ENCODE results near the gene HP1BP3.
"Not testable (repeated sequence)": the region's sequence is repeated elsewhere in the genome, so short reads cannot be mapped to it uniquely, and the experiment has no call there.

HP1BP3 gene

DNA sequence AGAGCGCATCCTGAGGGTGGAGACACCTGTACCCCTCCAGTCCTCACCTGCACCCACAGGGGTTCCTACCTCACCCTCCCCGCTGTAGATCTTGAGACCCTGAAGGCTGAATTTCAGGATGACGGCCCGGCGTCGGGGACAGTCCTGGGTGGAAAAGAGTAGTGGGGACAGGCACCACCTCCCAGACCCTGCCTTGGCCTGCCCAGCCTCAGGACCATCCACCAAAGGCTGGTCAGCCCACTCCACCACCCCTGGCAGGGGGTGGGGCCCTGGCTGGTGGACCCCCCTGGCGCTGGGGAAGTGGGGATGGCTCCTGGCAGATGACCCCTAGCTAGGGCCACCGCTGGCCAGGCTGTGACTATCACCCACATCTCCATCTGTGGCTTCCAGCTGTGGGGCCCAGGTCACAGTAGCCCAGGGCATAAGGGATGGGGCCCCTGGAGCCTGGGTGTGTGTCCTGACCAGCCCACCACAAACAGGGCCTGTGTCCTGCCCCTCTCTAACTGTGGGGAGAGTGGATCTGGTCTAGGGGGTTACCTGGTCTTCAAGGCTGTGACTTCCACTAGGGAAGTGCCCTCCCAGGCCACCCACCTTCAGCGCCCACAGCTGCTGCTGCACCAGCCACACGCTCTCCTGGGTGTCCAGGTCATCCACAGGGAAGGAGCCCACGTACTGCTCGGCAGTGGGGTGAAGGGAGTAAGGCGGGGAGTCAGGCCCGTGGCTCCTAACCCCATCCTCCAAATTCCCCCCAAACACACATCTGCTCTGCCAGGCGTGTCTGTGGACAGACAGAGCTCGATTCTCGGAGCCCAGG, 60.0 kb downstream of the HP1BP3 start:
- no peak for DNase-seq

DNA sequence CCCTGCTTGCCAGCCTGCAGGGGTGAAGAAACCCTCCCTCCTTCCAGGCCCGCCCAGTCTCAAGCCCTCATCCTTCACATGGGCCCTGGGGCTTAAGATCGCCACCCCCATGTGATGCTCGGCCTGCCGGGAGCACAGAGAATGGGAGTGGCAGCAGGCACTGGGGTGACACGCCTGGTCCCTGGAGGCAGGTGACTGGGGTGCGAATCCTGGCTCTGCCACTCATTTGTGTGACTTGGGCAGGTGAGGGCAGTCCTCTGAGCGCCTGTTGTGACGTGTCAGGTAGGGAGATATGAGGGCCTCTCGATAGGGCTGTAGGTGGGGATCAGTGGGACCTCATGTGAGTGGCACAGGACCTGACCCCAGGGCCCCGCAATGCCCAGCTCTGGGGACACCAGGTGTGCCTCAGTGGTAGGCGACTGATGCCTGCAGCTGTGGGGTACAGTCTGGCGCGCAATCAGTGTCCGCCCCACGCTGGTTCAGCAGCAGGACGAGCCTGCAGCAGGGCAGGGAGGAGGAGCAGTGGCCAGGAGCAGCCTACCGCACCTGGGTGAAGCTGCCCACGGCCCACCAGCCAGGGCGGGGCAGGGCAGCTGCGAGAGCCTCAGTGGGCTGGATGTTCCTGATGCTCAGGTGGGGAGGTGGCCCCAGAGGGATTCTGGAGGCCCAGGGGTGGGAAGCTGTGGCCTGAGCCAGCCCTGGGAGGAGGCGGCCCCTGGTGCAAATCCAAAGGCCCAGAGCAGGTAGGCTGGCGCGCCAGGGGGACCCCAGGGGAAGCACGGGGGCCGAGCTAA, 60.8 kb downstream of the HP1BP3 start:
- no peak for DNase-seq

DNA sequence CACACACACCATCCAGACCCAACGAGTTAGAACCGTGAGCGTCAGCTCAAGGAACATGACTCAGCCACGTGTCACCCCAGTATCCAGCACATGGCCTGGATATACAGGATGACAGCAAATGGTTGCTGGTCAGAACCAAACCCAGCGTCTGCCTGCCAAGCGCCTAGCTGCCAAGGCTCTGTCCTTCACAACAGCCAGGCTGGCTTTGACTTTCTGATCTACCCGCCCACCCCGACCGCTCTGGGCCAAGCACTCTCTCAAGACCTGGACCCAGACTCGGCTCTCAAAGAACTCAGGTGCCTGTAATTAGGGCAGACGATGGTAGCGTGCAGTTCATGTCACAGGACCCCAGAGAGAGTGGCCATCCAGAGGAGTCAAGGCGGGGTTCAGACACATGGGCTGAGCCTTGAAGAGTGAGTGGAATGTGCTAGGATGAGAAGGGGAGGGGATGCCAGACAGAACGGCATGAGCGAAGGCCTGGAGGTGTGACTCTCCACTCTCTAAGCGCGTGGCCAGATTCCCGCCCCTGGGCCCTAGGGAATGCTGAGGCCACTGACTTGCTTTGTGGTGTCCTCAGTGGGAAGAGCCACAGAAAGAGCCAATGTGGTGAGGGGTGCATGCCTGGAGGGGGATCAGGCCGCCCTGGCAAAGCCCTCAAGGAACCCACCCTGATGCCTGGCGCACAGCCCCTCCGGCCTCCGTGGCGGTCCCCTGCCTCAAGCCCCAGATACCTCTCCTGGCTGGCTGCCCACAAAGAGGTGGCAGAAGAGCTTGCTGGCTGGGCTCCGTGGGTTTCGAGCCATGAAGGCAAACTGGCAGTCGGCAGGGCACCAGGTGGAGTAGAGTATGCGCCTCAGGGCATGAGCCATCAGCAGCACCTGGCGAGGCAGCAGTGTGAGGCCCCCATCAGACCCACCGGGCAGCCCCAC, 61.7 kb downstream of the HP1BP3 start:
- no peak for DNase-seq

DNA sequence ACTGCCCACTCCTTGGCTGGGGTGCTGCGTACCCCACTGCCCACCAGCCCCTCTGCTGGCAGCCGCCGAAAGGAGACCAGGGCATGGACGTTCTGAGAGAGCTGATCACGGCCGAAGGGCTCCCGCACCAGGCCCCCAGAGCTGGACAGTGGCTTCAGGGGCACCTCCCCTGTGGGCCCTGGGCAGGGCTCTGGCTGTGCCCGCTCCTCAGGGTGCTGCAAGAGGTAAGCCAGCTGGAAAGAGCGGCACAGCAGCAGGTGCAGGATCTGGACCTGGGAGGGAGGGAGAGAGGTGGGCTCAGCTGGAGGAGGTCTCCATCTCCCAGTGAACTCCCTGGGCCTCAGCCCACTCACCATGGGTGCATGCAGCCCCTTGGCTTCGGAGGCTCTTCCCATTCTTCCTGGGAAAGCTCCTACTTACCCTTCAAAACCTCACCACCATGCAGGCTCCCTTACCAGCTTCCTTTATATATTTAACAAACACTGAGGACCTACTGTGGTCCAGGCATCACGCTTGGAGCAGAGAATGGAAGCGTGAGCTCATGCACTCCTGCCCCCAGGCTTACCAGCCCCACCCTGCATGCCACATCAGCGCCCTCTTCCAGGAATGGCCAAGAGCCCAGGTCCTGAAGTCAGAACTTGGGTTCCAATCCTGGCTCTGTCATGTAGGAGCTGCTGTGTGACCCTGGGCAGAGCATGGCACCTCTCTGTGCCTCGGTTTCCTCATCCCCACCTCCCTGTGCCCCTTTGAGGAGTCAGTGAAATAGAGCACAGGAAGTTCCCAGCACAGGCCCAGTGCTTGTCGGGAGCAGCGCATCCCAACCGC, 62.5 kb downstream of the HP1BP3 start:
- DNase-seq = no peak

DNA sequence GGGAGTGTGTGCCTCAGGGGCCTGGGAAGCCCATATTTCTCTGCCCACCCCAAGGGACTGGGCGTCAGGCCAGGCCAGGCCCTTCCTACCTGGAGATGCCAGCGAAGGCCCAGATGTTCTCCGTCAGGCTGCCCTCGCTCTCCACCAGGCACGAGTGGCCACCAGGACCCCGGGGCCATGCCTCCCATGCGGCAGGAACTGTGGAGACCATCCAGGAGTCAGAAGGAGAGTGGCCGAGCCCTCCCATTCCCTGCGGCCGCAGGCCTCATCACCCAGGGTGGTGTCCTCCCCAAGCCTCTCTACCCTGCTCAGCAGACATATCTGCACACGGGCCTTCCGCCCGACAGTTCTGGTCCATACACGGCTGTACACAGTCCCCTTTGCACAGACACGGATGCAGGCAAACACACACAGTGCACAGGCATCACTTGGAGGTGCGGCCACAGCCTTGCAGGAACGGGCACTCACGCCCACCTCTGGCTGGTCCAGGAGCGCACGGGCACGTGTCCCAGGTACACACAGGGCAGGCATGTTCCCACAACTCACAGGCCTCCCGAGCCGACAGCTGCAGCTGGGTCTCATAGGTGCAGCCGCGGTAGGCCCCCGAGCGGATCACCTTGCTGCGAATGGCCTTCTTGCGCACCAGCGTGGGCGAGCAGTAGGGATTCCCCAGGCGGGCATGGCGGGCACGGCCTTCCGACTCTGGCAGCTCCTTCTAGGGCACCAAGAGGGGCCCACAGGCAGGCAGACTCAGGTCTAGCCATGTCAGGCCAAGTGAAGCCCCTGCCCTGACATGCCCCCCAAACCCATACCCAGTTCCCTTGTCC, 63.4 kb downstream of the HP1BP3 start:
- DNase-seq = no peak

DNA sequence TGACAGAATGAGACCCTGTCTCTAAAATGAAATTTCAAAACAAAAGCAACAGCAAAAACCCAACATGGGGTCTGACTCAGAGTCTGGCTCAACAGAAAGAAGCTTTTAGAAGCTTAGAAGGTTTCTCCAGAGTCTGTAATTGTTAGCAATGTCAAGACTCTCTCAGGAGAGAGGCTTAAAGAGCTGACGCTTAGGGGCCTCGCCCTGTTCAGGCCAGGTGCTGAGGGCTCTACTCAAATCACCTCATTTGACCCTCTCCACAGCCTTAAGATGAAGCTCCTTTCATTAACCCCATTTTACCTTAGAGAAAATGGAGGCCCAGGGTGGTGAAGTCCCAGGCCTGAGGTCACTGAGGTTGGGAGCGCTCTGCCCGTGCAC, 64.0 kb downstream of the HP1BP3 start:
- DNase-seq = no peak

DNA sequence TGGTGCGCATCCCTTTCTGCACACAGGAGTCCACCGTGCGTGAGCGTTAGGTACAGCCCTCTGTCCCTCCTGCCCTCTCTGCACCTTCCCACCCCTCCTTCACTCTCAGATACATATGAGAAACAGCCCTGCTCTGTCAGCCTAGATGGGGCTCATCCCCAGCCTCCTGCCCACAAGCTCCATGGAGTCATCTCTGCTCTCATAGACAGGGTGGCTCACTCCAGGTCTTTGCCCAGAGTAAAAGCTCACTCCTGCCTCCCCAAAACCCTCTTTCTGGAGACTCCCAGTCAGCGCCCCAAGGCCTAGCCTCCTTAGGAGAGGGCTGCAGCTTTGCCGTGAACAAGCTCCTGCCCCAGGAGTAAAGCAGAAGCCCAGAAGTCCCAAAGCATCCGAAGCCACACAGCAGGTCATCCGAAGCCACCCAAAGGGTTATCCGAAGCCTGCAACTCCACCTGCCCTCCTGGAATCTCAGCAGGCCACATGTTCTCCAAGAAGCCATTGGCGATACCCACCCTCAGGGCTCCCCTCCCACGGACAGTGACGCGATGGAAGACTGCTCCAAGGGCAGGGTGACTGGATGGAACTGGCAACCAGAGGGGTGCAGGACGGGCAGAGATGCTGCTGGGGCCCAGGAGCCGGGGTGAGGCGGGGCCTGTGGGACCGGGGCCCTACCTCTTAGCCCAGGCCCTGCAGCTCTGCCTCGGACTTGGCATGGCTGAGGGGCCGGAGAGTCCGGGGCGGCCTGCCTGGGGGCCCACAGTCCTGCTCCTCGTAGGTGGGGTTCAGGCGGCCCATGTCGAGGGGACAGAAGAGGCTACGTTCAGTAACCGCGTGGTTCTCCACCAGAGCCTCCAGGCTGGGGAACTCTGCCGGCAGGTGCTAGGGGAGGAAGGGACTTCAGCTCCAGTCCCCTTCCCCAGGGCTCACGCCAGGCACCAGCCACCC, 65.7 kb downstream of the HP1BP3 start:
- DNase-seq = no peak

DNA sequence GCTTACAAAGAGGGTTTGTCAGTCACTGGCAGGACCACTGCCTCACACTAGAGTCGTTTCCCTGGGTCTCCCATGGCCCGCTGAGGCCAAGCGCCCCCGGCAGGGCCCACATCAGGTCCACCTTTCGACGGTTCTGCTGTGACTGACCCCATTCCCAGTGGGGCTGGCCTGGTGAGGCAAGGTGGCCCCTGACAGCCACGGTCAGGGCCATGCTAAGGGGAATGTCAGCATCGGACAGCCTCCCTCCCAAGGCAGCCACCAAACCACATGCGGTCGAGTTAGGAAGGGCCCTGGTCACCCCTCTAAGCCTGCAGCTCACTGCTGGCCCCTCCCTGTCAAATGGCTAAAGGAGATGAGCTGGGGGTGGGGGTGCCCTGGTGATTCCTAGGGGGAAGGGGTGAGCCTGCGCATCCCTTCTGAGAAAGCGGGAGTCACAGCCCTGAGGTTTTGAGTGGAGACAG, 66.4 kb downstream of the HP1BP3 start:
- DNase-seq = no peak

DNA sequence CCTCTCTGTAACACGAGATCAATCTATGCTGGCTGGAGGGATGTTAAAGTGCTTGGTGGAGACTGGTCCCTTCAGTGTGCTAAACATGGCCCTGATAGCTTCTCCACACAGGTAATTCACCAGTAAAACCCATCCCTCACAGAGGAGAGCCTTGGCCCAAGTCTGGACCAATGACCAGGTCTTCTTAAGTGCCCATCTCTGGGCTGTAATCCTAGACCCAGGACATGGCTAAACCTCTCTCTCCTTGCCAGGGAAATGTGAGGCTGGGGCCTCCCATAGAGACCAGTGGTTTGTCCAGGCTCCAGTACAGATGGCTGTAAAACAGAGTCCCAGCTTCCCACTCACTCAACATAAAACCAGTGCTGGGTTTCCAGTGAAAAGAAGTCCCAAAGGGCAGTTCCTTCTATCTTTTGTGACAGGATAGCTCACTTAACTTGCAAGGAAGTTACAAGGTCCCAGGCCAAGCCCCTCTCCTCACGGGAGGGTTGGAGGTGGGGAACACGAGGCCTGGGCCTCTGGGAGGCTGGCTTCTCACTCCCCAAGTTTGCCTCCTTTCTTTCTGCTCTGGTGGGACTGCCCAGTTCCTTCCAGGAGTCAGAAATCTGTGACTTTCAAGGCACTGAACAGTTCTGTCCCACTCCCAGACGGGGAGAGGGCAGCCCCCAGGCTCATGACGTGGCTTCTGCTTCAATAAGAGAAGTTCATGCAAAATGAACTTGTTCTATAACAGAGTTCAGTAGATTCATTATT, 67.1 kb downstream of the HP1BP3 start:
- no peak for DNase-seq

DNA sequence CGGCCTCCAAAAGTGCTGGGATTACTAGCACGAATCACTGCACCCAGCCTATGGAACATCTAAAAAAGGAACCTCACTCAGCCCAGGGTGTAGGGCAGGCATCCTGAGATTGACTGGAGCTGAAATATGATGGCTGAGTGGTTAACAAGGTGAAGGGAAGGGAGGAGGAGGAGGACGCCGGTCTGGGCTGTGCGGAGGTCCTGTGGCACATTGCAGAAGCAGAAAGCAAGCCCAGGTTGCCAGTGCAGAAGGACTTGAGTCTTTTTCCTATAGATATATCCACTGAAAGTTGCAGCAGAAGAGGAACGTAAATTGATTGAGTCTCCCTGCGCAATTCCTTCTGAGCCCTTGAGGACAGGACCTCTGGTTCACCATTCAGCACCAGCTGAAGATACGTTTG, 67.8 kb downstream of the HP1BP3 start:
- no peak for DNase-seq

DNA sequence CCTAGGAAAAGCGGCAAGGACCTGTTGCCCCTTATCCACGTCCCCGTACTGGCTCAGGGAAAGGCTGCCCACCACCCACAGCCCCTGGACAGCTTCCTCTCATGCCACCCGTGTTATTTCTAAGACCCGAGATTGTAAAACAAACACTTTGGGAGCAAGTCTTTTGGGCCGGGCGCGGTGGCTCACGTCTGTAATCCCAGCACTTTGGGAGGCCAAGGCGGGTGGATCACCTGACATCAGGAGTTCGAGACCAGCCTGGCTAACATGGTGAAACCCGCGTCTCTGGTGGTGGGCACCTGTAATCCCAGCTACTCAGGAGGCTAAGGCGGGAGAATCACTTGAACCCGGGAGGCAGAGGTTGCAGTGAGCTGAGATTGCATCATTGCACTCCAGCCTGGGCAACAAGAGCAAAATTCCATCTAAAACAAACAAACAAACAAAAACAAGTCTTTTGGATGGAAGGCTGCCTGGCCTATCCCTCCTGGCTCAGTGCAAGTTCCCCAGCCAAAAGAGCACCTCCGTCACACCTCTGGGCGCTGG, 68.7 kb downstream of the HP1BP3 start:
- DNase-seq = not testable (repeated sequence)

DNA sequence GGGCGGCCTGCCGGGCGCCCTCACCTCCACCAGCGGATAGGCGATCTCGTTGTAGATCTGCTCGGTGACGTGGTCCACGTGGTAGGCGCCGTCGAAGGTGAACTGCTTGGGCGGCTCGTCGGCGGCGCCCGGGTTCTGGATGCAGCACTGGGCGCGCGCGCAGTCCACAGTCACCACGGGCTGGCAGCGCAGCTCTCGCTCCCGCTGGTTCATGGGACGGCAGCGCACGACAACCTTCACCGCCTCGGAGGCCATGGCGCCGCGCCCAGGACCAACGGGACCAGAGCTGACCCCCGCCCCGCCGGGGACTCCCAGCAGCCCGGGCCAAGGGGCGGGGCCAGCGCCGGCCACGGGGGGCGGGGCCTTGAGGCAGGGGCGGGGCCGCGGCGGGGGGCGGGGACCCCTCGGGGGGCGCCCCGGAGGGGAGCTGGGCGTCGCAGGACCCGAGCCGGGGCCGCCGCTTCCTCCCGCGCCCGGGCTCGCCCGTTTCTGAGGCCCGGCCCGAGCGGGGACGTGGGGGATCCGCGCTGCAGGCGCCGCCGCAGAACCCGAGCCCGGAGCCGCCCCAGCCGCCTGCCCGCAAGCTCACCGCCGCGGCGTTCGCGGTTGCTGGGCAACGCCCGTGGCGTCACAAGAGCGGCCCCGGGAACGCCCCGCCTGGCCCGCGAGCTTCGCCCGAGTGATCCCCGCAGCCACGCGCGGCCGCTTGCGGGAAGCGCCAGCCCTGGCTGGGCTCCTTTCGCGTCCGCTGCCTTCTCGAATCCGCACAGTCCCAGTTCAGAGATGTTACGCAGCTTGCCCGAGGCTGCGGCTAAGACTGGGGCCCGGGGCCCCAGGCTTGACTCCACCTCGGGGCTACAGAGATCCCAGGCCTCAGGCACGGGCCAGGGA, 69.4 kb downstream of the HP1BP3 start, which contains the start of gene KIF17:
Gene KIF17, minus strand, starts transcription at position 556 of the 891 bp plus-strand sequence. Its CDS starts 301 bp downstream, at position 255.
- peak; percentile 73 to 81 for DNase-seq

DNA sequence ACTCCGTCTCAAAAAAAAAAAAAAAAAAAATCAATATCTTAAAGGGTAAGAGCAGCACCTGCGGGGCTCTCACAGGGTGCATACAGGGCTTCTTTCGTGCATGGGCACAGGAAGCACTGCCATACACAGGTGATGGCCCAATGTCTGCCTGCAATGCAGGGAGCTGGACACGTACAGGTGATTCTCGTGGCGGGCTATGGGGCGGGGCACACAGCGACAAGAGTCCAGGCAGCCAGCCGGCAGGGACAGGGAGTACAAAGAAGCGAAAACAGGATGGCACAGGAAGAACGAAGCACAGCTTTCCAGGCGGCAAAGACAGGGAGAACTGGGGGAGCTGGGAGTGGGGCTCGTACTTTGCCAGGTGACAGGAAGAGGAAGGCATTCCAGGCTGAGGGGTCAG, 70.9 kb downstream of the HP1BP3 start:
- DNase-seq = no peak

DNA sequence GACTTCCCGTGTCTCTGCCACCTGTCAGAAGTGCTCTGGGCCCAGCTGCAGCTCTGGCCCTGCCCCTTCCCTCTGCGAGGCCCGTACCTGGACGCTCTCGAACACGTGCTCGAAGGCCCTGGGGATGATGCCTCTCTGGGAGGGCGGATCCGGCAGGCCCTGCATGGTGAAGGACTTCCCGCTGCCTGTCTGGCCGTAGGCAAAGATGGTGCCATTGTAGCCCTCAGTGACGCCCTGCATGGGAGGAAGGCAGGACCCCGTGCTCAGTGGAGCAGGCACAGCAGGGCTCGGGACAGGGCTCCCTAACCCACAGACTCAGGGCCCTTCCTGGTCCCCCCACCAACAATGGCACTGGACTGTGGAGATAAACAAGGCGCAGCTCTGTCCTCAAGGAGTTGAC, 71.7 kb downstream of the HP1BP3 start:
- no peak for DNase-seq

DNA sequence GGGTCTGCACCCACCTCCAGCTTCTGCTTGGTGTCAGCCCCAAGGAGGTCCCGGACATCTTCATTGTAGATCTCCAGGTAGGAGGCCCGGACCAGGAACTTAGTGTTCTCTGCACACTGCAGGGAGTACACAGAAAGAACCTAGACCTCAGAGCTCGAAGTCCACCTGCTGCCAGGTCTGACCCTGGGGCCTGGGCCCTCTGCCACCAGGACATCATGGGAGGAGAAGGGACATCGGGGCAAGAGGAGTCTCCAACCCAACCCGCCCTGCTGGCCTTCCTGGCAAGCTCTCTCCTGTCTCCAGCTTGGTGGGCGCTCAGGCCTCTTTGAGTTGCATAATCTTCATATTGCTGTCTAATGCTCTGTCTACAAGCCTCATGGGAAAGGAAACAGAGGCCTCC, 73.7 kb downstream of the HP1BP3 start:
- DNase-seq = no peak

DNA sequence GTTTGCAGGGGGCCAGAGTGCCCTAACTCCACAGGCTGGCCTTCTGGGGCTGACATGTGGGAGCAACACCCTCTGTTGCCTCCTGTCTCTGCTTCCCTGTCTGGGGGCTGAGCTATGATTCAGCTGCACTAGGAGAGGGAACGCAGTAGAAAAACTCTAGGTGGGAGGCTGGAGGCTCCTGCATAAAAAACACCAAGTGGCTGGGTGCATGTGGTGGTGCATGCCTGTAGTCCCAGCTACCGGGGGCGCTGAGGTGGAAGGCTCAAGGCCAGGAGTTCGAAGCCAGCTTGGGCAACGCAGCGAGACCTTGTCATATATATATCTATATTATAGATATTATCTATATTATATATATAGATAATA, 74.9 kb downstream of the HP1BP3 start:
- no peak for DNase-seq

DNA sequence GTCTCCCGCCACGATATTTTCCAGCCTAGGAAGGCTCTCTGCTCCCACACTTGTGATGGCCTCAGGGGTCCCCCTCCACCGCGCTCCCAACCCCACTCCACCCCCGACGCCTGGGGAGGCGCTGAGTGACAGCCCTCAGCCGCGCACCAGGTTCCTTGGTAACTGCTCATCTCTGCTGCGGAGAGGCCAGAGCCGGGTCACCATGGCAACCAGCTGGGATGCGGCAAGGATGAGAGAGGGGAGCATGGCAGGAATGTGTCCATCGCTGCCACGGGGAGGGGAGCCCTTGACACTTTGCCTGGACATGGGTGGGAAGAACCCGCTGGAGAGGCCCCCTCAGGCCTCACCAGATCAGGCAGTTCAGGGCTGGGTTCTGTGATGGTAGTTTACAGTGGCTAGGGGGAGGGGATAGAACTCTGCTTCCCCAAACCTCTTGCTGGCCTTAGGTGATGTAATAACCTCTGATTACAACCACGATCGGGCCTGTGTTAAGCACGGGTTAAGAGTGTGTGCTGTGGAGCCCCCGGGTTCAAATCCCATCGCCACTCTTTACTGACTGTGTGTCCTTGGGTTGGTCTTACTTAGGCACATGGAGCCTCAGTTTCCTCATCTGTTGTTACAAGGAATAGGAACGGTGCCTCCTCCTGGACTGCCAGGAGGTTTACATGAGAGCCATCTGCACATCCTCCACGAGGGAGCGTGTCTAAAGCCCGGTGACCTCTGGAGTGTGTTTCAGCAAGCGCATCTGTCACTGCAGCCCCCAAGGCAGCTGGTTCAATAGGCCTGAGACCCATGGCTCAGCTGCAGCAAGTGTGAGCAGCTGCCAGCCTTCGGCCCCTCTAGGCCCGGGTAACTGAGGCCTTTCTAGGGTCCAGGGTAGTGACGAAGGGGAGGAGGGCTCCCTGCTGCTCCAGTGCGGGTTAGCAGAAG, 75.6 kb downstream of the HP1BP3 start:
- DNase-seq = no peak
